ENCODE measurements around the gene GCKR.

DNA sequence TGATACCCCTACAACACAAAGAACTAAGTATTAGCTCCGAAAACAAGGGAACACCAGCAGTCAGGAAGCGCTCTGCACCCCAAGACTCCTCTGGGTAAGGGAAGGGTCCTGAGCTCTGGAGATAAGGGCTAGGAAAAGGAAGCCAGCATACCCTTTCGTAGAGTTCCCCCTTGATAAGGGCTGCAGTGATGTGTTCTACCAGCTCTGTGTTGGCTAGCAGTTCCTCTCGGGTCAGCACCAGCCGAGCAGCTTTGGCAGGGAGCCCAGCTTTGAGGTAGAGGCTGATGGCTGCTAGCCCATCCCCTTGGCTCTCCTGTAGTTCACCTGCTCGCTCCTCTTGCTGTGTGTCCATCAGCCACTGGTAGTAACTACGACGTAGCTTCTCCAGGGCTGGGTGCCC lies 35.5 kb upstream of the GCKR start:
- TF ChIP-seq, protein P1, sequence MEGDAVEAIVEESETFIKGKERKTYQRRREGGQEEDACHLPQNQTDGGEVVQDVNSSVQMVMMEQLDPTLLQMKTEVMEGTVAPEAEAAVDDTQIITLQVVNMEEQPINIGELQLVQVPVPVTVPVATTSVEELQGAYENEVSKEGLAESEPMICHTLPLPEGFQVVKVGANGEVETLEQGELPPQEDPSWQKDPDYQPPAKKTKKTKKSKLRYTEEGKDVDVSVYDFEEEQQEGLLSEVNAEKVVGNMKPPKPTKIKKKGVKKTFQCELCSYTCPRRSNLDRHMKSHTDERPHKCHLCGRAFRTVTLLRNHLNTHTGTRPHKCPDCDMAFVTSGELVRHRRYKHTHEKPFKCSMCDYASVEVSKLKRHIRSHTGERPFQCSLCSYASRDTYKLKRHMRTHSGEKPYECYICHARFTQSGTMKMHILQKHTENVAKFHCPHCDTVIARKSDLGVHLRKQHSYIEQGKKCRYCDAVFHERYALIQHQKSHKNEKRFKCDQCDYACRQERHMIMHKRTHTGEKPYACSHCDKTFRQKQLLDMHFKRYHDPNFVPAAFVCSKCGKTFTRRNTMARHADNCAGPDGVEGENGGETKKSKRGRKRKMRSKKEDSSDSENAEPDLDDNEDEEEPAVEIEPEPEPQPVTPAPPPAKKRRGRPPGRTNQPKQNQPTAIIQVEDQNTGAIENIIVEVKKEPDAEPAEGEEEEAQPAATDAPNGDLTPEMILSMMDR (IDR thresholded peaks at IDR 0.05; ENCODE audit: low read length): no peak
- no peak for TF ChIP-seq EZH2 (optimal IDR thresholded peaks at IDR 0.05; ENCODE audit: low read depth, low read length)

Data from MM.1S (cell line).